ENCODE data around the gene ADH1A. TPM values are rescaled to one million over a fixed set of nuclear protein-coding genes. Genes with fewer than 3 reads are reported as not detected.
A peak's percentile ranks its signal among the peaks of the same experiment; 100 is the strongest.

Gene ADH1A
- total RNA-seq, 3 donors from 2014 or later = 0.20 to 2.4 (median 0.80) TPM

- Histone ChIP-seq H3K4me3 (no peak overlapping the region), H3K9me3 (no peaks in the 10 kb centered on the region), H3K4me1 (ENCODE audit: low read depth) (no peaks in the 10 kb centered on the region), H3K36me3 (ENCODE audit: low read depth) (no peaks in the 10 kb centered on the region)
- DNase-seq (no peak), ATAC-seq (no peak)
- no peak for TF ChIP-seq CTCF (IDR thresholded peaks at IDR 0.05)
- intact Hi-C loops (cut with DNase I, micrococcal nuclease) = no loop called here
Observed at GRCh38 chr4:99301376-99302164, 10.8 kb upstream of the ADH1A start.

- H3K4me3 ChIP-seq = no peak overlapping the region
- no peaks in the 10 kb centered on the region for H3K36me3 ChIP-seq (ENCODE audit: low read depth)
- peak; percentile 62 for ATAC-seq
- no peaks in the 10 kb centered on the region for H3K4me1 ChIP-seq (ENCODE audit: low read depth)
- intact Hi-C loops (cut with DNase I, micrococcal nuclease) = no loop called here
- DNase-seq = peak; percentile 37 to 75 (median 57)
- TF ChIP-seq CTCF (IDR thresholded peaks at IDR 0.05) = no peak
- no peaks in the 10 kb centered on the region for H3K9me3 ChIP-seq
Observed at GRCh38 chr4:99300934-99301333, 10.1 kb upstream of the ADH1A start.

- Histone ChIP-seq H3K4me1 (ENCODE audit: low read depth) (no peaks in the 10 kb centered on the region), H3K36me3 (ENCODE audit: low read depth) (no peaks in the 10 kb centered on the region), H3K4me3 (no peak overlapping the region), H3K9me3 (peaks cover 8% of the 10 kb centered on the region)
- TF ChIP-seq CTCF (IDR thresholded peaks at IDR 0.05) = no peak
- ATAC-seq (no peak), DNase-seq (no peak)
- intact Hi-C loops (cut with DNase I, micrococcal nuclease) = no loop called here
Observed at GRCh38 chr4:99293357-99293756, 2.6 kb upstream of the ADH1A start.

GRCh38 chr4:99285387-99285786 lies 5.4 kb downstream of the ADH1A start:
- intact Hi-C loops (cut with DNase I, micrococcal nuclease) = no loop called here
- DNase-seq (no peak), ATAC-seq (no peak)
- Histone ChIP-seq H3K4me1 (ENCODE audit: low read depth) (no peaks in the 10 kb centered on the region), H3K9me3 (no peaks in the 10 kb centered on the region), H3K4me3 (no peak overlapping the region), H3K36me3 (ENCODE audit: low read depth) (no peaks in the 10 kb centered on the region)
- TF ChIP-seq CTCF (IDR thresholded peaks at IDR 0.05) = no peak

GRCh38 chr4:99282731-99283130 lies 8.1 kb downstream of the ADH1A start:
- Histone ChIP-seq H3K4me1 (ENCODE audit: low read depth) (no peaks in the 10 kb centered on the region), H3K9me3 (no peaks in the 10 kb centered on the region), H3K4me3 (no peak overlapping the region), H3K36me3 (ENCODE audit: low read depth) (no peaks in the 10 kb centered on the region)
- ATAC-seq = no peak
- intact Hi-C loops (cut with DNase I, micrococcal nuclease) = no loop called here
- DNase-seq = no peak
- no peak for TF ChIP-seq CTCF (IDR thresholded peaks at IDR 0.05)

Measured in mucosa of descending colon (tissue), 3 donors.